Thoracic aorta (tissue), 2 donors: ENCODE results near the gene KCNA1. TPM values are rescaled to one million over a fixed set of nuclear protein-coding genes. Genes with fewer than 3 reads are reported as not detected.

Experiments used
- ATAC-seq: fragments of 150-250 bp; one replicate; pipeline ENCODE4 v1.8.0; 2017; ENCODE audit warnings: low read depth; ENCODE audit not compliant: insufficient number of reproducible peaks, low FRiP score
- DNase-seq: peaks from one replicate; pipeline ENCODE4 v3.0.0-alpha.2; 2020; ENCODE audit warnings: low spot score
- H3K27ac ChIP-seq, 2 donors: fragments of 200-600 bp; sonication (generic); 1 replicate in 1 of 2; 2 replicates in 1 of 2; pipeline ENCODE4 v1.5.1; 2016; ENCODE audit warnings: mild to moderate bottlenecking in 2 of 2, moderate library complexity in 2 of 2
- H3K27me3 ChIP-seq: fragments of 200-600 bp; sonication (generic); replicated peaks from 2 replicates; pipeline ENCODE4 v1.6.0; 2016; ENCODE audit warnings: mild to moderate bottlenecking; ENCODE audit not compliant: insufficient read depth
- H3K36me3 ChIP-seq: fragments of 200-600 bp; sonication (generic); one replicate; pipeline ENCODE4 v1.5.1; 2016
- H3K4me1 ChIP-seq, 2 donors: fragments of 200-600 bp; sonication (generic); 1 replicate in 1 of 2; 2 replicates in 1 of 2; pipeline versions ENCODE4 v1.5.1 to v1.6.0; 2016; ENCODE audit warnings: low read depth in 2 of 2, mild to moderate bottlenecking in 1 of 2; ENCODE audit not compliant: control insufficient read depth in 1 of 2
- H3K4me3 ChIP-seq: fragments of 200-600 bp; sonication (generic); 2 replicates; pipeline ENCODE4 v1.5.1; 2016; ENCODE audit warnings: mild to moderate bottlenecking
- H3K9me3 ChIP-seq: fragments of 200-600 bp; sonication (generic); 2 replicates; pipeline ENCODE4 v1.5.1; 2016
- total RNA-seq, 2 donors: library from RNA; depleted of rRNA; stranded (reverse); fragments of >200 nt; gene quantifications; one replicate each; pipeline versions ENCODE4 v1.1.0 to v1.2.3, GENCODE V29; 2016
- TF ChIP-seq, protein P1 (sequence below): fragments of 200-600 bp; sonication (generic); IDR thresholded peaks from one replicate; pipeline ENCODE4 v1.5.1; 2019; ENCODE audit warnings: antibody characterized with exemption

The KCNA1 gene
- total RNA-seq, 2 donors from 2014 or later = 0.85 TPM; not detected in 1

DNA sequence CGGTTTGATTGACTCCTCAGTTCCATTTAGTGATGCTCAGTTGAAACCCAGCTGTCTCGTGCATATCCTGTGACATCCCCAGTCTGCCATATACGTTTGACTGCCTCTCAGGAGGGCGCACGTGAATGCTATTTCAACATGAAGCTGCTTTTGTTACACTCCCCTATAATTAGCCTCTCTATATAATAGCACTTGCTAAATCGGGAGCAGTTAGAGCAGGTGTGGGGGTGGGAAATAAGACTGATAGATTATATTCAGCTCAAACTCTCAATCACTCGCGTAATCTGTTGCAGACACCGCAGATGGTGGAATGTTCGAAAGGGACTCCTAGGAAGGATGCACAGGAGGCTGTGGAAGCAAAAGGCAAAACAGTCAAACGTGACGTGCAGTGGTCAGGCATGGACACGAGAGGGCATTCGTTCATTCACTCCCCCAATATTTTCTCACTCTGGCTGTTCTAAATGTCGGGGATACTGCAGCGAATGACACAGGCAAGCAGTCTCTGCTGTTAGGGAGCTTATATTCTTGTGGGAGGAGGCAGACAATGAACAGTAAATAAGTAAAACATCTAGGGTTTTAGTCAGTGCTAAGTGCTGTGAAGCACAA is 29.8 kb downstream of the KCNA1 start:
- Histone ChIP-seq H3K4me1 (no peaks in the 10 kb centered on the region), H3K9me3 (no peaks in the 10 kb centered on the region), H3K27ac (no peak overlapping the region), H3K4me3 (no peak overlapping the region), H3K27me3 (no peaks in the 10 kb centered on the region), H3K36me3 (no peaks in the 10 kb centered on the region)
- no peak for ATAC-seq
- TF ChIP-seq, protein P1, sequence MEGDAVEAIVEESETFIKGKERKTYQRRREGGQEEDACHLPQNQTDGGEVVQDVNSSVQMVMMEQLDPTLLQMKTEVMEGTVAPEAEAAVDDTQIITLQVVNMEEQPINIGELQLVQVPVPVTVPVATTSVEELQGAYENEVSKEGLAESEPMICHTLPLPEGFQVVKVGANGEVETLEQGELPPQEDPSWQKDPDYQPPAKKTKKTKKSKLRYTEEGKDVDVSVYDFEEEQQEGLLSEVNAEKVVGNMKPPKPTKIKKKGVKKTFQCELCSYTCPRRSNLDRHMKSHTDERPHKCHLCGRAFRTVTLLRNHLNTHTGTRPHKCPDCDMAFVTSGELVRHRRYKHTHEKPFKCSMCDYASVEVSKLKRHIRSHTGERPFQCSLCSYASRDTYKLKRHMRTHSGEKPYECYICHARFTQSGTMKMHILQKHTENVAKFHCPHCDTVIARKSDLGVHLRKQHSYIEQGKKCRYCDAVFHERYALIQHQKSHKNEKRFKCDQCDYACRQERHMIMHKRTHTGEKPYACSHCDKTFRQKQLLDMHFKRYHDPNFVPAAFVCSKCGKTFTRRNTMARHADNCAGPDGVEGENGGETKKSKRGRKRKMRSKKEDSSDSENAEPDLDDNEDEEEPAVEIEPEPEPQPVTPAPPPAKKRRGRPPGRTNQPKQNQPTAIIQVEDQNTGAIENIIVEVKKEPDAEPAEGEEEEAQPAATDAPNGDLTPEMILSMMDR = no peak
- DNase-seq = no peak

DNA sequence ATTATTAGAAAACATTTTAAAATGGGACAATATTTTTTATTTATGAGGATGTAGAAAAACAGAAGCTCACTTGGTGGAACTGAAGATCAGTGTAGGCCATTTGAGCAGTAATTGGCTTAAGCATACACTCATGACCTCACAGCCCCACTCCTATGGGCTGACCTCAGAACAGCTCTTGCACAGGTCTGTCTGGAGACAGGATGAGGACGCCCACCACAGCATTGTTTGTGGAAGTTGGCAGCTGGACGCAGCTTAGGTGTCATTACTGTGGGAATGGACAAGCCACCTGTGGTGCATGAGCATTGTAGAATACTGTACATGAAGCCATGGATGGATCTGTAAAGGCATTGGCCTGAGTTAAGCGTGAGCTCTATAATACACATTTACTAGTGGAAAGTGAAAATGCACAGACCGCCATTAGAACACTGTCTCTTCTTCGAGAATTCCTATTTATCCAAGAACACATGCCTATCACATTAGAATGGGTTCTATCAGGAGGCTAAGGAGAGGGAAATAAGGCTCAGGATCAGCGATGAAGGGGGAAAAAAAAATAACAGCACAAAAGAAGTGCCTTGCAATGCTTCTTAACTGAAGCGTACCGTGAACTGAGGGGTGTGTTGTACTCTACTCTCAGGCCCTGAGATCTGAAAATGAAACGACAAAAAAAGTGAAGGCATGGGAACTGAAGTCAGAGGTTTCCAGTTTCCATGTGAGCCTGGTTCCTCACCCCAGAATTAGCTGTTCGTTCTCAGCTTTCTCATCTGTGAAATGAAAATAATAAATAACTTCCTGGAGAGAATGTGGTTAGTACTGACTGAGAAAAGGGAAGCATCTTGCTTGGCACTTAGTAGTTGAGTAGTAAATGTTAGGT is 33.6 kb downstream of the KCNA1 start:
- ATAC-seq = no peak
- TF ChIP-seq, protein P1 = no peak

DNA sequence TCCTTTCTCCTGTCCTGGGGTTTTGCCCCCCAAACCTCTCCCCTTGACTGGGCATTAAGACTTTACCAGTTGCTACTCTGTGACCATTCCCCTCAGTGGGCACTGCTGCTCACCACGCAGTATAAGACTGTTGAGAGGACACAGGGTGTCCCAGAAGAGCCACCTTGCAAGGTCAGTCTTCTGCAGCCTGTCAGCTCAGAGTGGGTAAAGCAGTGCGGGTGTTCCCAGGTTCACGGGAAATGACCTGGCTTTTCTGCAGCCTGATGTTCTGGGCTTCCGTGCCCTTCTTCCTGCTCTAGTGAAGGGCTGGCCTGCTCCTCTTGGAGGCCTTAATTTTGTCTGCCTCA is 34.2 kb downstream of the KCNA1 start:
- no peak overlapping the region for H3K4me3 ChIP-seq
- no peak for DNase-seq
- H3K36me3 ChIP-seq = no peaks in the 10 kb centered on the region
- H3K27ac ChIP-seq = no peak overlapping the region
- H3K9me3 ChIP-seq = no peaks in the 10 kb centered on the region
- H3K4me1 ChIP-seq = no peaks in the 10 kb centered on the region
- H3K27me3 ChIP-seq = no peaks in the 10 kb centered on the region
- ATAC-seq = no peak
- TF ChIP-seq, protein P1 = no peak

More for the DNA sequence above, 33.6 kb downstream of the KCNA1 start:
- no peaks in the 10 kb centered on the region for H3K9me3 ChIP-seq
- H3K4me1 ChIP-seq = no peaks in the 10 kb centered on the region
- H3K36me3 ChIP-seq = no peaks in the 10 kb centered on the region
- H3K27ac ChIP-seq = no peak overlapping the region
- DNase-seq = no peak
- H3K4me3 ChIP-seq = no peak overlapping the region
- no peaks in the 10 kb centered on the region for H3K27me3 ChIP-seq

DNA sequence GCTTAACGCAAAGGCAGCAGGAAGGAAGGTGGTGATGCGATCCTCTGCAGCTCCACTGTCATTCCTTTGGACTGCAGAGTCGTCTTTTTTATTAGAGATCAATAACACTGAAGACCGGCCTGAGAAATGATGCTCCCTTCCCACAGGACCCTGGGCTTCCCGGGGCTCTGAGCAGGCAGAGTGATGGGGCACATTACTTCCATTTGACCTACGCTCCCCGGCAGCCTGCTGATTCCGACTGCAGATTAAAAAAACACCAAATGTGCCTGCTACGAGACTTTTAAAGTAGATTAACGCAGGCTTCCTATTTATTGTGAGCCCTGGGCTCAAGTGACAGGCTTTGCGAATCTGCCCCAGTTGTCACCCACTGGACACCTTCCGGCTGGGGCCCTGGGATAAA is 37.5 kb downstream of the KCNA1 start:
- TF ChIP-seq, protein P1 = no peak
- no peaks in the 10 kb centered on the region for H3K4me1 ChIP-seq
- no peak for ATAC-seq

DNA sequence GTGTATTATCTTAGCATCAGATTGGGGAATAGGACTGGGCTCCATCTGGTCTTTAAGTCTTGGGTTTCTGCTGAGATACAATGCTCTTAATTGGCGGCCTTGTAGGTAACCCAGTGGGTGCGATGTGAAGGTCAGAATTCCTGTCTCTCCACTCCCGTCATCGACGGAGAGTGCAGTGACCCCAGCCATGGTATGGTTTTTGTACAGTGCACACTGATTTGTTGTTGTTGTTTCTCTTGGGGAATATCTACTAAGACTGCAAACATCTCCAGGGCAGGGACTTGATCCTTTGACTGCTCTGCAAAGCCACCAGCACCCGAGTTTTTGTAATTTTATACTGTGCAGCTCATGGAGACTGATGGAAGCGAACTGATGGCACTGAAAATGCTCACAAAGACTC is 41.4 kb downstream of the KCNA1 start:
- H3K9me3 ChIP-seq = no peaks in the 10 kb centered on the region
- TF ChIP-seq, protein P1 = no peak
- H3K27ac ChIP-seq = no peak overlapping the region
- H3K4me1 ChIP-seq = no peaks in the 10 kb centered on the region
- ATAC-seq (no peak), DNase-seq (no peak)
- H3K36me3 ChIP-seq = no peaks in the 10 kb centered on the region
- no peak overlapping the region for H3K4me3 ChIP-seq
- H3K27me3 ChIP-seq = no peaks in the 10 kb centered on the region

More for the DNA sequence above, 37.5 kb downstream of the KCNA1 start:
- H3K27ac ChIP-seq = no peak overlapping the region
- DNase-seq = no peak
- H3K4me3 ChIP-seq = no peak overlapping the region
- no peaks in the 10 kb centered on the region for H3K9me3 ChIP-seq
- no peaks in the 10 kb centered on the region for H3K27me3 ChIP-seq
- H3K36me3 ChIP-seq = no peaks in the 10 kb centered on the region
